NCI-H146 treated with DMSO at 0.1 percent for 48 hours (cell line): ENCODE data around the gene NAV1.
"Not testable (repeated sequence)": the region's sequence is repeated elsewhere in the genome, so short reads cannot be mapped to it uniquely, and the experiment has no call there.

ENCODE experiments used
- DNase-seq: peaks from one replicate; lab custom pipeline; 2025; ENCODE audit not compliant: unreplicated experiment; lab: John Stamatoyannopoulos, UW

NAV1 gene

DNA sequence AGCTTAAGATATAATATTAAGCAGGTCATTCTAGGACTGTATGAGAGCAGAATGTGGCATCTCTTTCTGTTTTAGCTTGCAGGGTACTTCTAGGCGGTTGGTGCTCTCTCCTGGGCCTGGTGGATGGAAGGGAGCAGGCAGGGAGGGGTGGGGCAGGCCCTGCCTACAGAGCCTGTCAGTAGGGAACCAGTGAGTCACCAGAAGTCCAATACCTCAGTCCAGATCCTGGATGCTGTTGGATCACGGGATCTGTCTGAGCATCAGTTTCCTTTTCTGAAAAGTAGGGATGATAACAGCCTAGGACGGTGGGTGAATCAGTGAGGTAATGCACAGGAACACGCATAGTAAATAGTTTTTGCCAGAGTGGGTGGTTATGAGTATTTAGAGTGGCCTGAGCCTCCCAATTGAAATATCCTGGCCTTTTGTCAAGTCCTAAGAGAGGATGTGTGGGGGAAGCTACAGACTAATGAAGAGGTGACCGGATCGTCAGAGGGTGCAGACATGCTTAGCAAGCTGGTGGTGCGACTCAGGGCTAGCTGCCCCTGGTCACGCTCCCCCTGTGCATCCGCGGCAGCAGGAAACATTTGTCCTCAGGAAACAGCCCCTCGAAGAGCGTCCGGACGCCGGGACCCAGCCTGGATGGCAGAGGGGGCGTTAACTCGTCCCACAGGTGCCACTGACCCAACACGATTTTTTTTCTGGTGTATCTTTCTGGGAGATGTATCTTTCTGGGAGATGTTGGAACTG lies 23.9 kb downstream of the NAV1 start:
- no peak for DNase-seq

DNA sequence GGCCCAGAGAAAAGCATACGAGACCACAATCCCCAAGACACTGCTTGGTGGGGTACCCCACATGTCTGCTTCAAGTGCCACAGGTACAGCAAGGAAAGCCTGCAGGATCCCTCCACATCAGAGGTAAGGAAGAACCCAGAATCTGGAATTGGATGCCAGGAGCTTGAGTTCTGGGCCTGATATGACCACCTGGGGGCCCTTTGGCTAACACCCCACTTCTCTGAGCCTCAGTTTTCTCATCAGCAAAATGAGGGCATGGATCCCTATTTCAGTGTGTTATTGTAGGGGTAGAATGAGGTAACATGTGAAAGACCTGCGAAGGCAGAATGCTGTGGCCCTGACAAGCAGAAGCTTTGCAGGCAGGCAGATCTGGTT lies 24.5 kb downstream of the NAV1 start:
- DNase-seq = no peak

DNA sequence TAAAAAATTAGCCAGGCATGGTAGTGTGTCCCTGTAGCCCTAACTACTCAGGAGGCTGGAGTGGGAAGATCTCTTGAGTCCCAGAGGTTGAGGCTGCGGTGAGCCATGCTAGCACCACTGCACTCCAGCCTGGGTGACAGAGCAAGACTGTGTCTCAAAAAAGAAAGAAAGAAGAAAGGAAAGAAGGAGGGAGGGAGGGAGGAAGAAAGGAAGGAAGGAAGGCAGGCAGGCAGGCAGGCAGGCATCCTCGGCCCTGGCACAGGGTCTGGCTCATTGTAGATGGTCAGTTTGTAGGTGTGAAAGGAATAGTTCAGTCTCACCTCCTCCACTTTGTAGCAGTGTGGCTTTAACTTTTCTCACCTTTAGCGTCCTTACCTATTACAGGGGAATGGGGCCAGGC lies 25.0 kb downstream of the NAV1 start:
- no peak for DNase-seq

DNA sequence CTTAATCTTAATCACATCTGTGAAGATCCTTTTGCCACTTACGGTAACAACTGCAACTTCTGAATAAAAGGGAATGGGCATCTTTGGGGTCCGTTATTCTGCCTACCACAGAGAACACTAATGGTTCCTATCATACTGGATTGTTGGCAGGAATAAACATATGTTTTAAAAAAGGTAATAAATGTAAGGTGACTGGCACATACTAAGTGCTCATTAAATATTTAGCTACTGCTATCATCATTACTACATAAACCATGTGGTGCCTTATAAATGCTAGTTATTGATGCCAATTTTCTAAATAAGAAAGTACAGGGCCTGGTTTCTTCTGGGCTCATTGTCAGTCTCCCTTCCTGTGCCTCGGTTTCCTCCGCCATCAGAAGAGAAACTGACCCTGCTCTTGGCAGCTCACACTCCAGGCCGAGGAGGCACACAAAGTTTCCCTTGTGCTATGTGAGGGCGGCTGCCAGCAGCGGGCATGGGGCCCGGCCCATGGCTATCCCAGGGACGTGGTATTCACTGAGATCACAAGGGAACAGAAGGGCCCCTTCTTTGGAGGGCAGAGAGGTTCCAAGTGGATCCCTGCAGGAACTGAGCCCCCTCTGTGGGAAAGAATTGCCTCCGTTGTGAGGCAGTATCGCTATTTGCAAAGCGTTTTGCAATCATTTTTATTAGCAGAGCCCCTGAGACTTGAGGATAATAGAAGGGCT lies 26.2 kb downstream of the NAV1 start:
- no peak for DNase-seq

DNA sequence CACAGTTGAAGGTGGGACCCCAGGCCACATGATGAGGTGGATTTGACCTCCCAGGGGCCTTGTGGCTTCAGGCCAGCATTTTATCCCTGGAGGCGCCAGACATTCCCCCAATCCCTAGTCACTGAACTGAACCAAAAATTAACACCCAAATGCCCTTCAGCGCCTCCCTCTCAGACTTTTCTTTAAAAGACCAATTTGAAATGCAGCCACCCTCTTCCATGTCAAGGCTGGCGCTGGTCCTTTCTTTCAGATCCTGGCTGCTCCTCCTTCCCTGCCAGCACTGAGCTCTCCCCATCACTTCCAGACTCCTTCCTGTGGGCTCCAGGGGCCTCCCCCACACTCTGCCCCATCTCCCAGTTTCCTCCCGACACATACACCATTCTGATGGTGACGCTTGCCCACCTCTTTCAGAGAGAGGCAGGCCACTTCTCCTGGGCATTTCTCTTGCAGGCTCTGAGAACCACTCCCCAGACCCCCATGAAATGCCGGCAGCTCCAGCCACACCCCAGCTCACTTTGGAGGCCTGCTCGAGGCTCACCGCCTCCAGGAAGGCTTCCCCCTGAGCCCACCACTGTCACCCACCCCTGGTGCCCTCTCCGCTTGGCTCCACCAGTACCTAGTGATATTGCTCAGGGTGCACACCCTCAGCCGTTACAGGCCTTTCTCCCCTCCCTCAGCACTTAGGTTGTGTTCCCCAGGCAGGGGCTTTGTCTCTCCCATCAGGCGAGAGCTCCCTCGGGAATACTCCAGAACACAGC lies 27.0 kb downstream of the NAV1 start:
- no peak for DNase-seq

DNA sequence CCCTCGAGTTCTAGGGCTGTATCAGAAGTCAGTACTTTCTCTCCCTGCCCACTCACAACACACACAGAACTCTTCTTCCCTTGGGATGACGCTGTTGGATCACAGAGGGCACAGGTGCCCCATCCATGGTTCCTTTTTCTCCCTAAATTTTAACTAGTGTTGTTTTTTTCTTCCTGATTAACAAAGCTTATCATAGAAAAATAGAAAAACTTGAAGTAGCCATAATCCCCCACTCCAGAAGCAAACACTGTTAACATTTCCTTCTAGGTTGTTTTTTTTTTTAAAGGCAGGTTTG lies 27.5 kb downstream of the NAV1 start:
- DNase-seq = no peak

DNA sequence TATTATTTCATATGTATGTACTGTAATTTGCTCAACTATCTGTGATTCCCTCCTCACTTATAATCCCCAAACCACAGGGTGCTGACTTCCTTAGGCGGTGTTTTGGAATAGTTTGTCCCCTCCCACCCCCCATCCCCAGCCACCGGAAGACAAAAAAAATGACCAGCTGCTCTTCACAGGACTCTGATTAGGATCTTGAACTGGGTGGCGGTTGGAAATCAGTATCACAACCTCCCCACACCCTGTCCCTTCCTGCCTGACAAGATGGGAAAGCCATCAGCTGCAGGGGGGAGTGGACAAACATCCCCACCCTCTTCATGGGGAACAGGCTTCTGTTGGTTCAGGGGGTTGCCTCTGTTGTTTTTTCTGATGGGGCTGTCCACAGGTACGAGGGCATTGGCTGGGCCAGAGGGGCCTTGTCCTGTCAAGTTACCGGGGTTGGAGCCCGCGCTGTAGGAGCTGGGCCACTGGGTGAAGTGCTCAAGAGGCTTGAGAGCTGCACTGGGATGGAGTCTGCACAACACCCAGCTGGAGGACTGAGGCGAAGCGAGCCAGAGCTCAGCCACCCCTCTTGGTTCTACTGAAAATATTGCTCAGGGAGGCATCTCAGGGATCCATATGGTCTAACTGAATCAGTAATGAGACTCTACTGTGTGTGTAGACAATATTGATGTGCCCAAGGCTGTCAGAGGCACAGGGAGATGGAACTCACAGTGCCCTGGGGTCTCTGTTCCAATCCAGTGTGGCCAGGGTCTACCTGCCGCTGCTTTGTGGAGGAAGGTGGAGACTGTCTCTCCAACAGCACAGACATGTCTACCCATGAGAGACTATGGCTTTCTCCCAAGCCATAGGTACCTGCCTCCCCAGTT lies 28.2 kb downstream of the NAV1 start:
- DNase-seq = peak; percentile 53

DNA sequence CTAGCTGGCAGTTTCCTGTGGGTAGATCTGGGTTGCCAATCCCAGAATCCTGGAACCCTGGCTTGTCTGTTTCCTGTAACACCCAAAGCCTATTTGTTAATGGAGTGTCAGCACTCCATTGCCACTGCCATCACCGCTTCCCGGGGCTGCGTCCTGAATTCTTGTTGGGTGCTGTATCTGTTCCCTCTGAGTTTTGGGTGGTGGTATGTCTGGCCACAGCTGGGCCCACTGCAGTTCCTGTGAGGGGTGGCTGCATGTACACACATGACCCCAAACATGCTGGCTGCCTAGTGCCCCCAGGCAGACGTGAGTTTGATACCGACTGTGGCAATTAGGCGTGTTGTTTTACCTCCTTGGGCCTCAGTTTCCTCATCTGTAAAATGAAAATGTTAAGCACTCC lies 29.3 kb downstream of the NAV1 start:
- DNase-seq = no peak

DNA sequence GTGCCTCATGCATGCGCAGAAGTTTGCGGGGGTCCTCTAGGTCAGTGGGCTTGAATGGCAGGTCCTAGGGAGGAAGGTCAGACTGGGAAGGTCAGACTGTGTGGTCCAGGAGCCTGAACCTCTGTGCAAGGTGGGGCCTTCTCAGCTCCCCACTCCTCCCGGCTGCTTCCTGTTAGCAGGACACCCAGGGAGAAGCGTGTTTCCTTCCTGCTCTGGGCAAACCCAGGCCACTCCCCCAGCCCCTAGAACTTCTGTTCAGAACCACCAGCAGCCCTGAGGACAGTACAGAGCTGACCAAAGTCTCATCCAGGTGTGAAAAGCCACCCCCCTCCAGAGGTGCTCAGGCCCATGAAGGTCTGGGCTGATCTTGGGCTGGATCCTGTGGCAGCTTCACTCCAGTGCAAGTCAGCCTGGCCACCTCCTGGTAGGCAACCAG lies 29.9 kb downstream of the NAV1 start:
- DNase-seq = no peak

DNA sequence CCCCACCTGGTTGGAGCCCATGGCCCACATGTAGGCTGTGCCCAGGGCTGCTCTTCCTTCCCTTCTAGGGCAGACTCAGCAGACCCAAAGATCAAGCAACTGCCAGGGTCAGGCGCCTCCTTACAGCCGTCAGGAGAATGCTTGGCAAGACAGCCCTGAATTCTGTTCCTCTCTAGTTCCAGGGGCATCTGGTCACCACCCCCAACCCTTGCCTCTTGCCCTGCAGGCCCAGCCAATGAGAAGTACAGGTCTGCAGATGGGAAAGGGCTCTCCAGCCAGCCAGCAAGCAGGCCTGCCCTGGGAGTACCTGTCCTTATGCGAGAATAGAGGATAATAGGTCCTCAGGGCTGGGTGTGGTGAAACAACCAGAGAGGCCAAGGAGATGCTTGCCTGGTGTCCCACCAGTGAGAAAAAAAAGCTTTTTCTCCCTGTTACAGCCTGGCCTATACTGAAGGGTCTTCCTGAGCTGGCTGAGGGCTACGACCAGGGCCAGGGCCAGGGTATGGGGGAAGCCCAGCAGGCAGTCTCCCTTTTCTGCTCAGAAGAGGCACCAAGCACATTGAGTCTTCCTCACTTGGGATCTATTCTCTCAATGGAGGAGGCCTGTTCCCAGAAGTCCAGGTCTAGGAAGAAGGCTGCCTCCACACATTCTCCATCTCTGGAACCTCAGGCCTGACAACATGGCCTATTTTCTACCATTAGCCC lies 31.4 kb downstream of the NAV1 start:
- no peak for DNase-seq

DNA sequence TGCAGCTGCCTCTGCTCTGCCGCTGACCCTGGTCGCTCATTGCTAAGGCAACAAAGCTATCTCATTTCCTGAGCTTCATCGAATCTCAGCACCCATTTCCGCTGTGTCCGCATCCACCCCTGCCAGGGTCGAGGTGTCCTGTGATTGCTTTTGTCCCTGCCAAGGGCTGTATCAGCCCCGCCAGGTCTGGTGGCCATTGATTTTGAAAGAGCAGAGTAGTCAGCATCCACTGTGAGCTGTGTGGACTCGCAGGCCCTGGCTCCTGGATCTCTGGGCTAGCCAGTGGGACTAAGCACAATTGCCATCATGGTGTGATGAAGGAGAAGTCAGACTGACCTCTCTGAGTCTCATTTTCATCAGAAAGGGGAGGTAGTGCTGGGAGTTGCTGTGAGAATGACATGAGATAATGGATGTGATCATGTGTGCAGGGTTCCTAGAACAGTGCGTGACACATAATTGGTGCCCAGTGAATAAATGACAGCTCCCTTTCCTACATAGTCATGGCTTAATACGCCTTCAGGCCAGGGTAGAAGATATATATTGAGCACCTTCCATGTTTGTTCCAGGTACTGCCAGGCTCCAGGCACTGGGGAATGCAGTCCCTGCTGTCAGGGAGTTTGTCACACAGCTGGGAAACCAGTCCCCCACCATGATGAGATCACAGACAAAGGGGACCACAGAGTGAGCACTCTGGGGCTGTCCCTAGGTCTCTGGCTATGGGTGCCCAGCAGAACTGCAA lies 32.1 kb downstream of the NAV1 start:
- peak; percentile 83 for DNase-seq

DNA sequence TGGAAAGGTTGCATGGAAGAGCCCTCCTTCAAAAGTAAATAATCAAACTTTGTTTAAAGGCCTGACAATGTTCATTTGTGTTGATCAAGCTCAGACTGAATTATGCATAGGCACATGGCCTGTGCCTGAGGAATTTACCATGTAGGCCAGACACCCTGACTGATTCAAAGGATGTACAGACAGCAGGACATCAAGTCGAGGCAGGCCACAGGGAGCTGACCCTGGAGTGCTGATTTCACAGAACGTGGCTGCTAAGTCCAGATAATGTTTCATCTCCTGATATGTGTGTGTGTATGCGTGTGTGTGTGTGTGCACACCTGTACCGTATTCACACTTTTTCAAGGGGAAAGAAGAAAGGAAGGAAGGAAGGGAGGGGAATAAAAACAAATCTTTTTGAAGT lies 34.1 kb downstream of the NAV1 start:
- DNase-seq = no peak

DNA sequence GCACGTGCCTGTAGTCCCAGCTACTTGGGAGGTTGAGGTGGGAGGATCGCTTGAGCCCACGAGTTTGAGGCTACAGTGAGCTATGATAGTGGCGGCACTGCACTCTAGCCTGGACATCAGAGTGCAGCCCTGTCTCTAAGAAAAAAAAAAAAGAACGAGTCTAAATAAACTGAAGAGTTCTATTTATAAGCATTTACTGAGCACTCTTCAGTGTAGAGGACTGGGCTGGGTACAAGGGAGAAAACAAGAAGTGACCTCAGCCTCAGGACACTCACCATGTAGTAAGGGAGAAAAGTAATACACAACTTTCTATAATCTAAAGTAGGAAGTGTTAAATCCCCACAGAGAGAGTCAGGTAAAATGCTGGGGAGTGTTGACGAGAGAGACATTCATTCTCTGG lies 35.0 kb downstream of the NAV1 start:
- no peak for DNase-seq

DNA sequence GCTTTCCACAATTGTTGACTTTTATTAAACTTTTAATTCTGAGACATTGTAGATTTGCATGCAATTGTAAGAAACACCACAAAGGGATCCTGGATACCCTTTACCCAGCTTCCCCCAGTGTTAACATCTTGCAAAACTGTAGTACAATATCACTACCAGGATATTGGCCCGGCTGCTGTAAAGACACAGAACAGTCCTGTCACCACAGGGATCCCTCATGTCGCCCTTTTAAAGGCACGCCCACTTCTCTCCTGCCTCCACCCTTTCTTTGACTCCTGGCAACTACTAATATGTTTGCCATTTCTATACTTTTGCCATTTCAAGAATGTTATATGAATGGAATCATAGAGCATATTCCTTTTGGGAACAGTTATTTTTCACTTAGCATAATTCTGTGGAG lies 37.0 kb downstream of the NAV1 start:
- no peak for DNase-seq

DNA sequence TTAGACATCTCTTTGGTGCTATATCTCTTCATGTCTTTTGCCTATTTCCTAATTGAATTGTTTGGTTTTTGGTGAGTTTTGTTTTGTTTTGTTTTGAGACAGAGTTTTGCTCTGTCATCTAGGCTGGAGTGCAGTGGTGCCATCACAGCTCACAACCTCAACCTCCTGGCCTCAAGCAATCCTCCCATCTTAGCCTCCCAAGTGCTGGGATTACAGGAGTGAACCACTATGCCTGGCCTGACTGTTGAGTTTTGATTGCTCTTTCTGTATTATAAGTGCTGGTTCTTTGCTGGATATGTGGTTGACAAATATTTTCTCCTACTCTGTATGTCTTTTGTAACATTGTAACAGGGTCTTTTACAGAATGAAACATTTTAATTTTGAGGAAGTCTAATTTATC lies 38.0 kb downstream of the NAV1 start:
- no peak for DNase-seq

DNA sequence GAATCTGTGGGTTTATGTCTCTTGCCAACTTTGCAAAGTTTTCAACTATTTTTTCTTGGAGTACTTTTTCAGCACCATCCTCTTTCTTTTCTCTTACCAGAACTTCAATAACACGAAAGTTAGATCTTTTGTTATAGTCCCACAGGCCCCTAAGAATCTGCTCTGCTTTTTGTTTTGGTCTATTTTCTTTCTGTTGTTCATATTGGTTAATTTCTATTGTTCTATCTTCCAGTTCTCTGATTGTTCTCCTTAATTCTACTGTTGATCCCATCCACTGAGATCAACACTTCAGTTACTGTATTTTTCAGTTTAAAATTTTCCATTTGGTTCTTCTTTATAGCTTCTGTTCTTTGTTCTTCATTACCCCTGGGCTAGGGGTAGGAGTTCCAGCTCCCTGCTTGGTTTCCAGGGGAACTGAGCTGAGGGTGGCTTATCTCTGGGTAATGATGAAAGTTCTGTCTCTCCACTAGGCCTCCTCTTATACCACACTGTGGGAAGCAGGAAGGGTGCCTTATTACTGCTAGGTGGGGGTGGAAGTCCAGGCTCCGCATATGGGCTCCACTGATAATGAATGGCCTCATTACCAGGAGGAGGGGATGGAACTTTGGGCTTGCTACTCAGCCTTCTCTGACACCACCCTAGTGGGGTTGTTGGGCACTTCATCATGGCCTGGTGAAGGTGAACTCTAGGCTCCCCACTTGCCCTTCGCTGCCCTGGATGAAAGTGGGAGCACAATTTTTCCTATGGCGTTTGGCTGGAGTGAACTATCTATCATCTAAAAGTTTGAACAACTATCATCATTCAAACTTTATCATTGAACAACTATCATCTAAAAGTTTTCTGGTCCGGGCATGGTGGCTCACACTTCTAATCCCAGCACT lies 39.3 kb downstream of the NAV1 start:
- no peak for DNase-seq

DNA sequence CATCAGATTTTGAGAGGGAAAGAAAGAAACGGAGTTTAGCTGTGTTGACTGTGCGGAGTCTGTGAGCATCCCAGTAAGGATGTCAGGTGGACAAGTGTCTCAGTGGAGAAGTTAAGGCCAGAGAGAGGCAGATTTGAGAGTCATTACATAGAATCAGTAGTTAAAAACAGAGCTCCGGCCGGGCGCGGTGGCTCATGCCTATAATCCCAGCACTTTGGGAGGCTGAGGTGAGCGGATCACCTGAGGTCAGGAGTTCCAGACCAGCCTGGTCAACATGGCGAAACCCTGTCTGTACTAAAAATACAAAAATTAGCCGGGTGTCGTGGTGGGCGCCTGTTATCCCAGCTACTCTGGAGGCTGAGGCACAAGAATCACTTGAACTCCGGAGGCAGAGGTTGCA lies 42.4 kb downstream of the NAV1 start:
- DNase-seq = not testable (repeated sequence)

DNA sequence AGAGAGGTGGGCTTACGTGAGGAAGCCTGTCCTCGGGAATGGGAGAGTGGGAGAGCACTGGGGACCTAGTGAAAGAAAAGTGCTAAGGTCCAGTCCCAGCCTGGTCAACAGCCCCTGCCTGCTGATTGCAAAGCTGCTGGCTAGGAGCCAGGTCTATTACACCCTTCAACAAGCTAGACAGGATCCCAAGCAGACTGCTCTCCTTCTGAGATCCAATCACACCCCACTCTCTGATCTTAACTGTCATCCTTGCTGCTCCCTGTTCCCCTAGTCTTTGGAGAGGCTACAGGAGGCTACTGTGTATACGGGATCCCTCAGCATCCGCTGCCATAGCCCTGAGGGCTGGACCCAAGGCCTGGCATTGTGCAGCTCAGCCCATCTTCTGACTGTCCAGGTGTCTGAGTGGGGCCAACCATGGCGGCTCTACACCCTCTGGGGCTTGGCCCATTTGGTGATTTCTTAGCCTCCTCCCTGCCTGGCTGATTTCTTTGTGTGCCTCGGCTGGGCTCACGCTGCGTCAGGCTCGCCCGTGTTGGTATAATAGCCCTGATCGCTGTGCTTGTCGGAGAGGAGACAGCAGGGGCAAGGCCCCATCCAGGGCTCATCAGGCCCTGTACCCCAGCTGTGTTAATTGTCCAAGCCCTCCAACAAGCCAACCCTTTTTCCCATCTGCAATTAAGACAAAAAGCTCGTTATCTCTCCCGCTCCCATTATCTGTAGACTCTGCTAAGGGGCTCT lies 43.9 kb downstream of the NAV1 start:
- DNase-seq = peak; percentile 98
